Right forelimb (tissue), 1 donor: ENCODE data around the gene DCAF4.

Source experiments
- DNase-seq: peaks from one replicate; pipeline ENCODE4 v3.0.0-alpha.2; 2018

DCAF4 gene, protein sequence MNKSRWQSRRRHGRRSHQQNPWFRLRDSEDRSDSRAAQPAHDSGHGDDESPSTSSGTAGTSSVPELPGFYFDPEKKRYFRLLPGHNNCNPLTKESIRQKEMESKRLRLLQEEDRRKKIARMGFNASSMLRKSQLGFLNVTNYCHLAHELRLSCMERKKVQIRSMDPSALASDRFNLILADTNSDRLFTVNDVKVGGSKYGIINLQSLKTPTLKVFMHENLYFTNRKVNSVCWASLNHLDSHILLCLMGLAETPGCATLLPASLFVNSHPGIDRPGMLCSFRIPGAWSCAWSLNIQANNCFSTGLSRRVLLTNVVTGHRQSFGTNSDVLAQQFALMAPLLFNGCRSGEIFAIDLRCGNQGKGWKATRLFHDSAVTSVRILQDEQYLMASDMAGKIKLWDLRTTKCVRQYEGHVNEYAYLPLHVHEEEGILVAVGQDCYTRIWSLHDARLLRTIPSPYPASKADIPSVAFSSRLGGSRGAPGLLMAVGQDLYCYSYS

DNA sequence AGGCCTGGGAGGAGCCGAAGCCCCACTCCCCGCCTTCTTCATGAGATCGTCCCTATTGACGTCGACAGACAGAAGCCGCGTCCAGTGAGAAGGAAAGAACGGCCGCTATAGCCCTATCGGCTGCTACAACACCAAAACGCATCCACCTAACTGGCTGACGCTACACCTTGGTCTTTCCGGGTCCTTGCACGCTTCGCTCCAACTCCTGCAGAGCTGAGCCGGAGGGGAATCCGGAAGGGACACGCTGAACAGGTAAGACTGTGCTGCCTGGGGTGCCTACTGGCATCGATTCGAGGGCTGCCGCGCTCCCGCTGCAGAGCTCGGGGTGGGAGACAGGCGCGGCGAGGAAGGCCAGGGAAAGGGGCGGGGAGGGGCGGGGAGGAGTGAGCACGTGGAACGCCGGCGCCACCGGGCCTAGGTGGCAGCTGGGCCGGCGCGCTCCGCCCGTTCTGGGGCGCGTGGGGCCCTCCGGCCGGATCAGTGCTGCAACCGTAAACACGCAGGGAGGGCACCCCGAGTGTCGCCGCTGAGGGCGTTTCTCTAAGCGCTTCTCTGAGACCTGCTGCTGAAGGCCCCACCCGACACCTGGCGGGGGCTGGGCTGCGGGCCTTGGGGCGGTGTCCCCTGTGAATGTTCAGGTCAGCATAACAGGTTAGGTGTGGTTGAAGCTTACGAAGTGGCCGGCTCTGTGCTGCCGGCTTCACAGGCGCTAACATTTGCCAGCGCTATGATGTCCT, at the start of gene DCAF4:
TSS of gene DCAF4 (plus strand) at position 173 of the 737 bp plus-strand sequence. CDS start 11,515 bp downstream, outside the sequence.
- peak; percentile 97 for DNase-seq

DNA sequence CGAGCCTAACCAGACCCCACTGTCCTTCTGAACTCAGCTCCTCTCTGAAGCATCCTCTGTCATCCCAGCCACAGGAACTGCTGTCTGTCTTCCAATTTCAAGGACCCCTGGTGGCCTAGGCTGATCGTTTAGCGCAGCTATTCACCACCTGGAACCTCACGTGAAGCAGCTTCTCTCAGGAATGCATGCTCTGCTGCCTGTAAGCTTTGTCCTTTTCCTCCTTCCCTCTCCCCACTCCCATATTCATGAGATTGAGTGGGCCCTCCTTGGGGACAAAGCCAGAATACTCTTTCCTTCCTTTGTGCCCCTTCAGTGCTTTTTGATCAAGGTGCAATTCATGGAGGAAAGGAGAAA, 49.6 kb upstream of the DCAF4 start:
- no peak for DNase-seq

DNA sequence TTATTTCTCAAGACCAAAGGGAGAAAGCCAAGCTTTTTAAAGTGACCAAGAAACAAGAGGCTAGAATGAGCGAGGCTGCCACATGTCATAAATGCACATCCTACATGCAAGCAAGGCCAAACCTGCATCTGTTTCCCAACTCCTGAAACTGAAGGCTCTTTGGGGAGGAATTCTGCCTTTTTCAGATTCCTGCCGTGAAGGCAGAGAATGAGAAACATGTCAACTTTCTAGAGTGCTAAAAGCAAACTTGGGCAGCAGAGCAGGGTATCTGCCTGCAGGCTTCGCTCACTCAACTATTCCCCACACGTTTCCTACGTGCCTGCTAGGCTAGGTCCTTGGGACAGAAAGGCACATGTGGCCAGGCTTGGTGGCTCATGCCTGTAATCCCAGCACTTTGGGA, 47.5 kb upstream of the DCAF4 start:
- no peak for DNase-seq

DNA sequence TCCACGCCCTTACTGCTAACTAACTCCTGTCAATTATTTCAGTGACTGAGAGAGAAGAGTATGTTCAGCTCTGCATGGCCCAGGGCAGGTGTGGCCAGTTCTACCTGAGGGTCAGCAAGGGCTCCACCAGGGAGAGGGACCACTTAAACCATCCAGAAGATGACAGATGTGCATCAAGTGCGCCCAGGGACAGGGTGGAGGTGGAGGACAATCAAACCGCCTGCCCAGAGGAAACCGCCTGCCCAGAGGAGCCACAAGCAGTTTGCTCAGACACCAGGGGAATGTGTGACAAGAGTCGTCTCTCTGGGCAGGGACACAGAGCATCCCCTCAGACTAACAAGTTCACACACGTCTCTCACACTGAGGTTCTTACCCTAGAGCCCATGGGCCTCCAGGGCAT, 46.8 kb upstream of the DCAF4 start:
- no peak for DNase-seq

DNA sequence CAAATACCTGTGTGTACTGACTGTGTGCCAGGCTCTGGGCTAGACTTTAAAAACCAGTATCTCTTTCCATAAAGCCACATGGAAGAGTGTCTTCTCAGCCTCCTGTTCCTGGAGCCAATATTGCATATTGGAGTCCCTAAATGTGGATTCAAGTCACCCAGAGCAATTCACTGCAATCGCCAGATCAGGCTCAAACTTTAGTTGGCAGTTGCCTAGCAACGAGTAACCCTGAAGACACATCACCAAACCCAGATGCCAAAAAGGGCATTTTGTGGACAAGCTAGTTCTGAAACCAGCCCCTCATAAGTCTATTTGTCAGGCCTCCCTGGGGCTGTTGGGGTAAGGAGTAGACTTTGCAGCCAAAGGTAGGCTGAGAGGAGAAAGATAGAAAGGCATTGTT, 46.1 kb upstream of the DCAF4 start:
- DNase-seq = no peak

DNA sequence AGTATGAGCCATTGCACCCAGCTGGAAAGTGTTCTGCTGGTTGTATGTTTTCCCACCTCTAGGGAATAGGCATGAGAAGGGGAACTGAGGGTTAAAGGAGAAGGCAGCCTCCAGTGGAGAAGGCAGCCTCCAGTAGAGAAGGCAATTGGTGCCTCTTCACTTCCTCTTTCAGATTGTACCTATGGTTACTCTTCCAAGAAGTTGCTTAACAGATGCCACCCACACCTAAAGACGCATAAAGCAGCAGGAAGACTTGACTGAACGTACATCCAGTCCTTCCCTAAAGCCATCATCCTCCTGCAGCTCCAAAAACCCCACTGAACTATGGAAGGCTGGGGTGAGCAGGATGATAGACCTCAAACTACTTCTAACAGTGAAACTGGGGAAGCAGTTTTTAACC, 45.4 kb upstream of the DCAF4 start:
- no peak for DNase-seq

DNA sequence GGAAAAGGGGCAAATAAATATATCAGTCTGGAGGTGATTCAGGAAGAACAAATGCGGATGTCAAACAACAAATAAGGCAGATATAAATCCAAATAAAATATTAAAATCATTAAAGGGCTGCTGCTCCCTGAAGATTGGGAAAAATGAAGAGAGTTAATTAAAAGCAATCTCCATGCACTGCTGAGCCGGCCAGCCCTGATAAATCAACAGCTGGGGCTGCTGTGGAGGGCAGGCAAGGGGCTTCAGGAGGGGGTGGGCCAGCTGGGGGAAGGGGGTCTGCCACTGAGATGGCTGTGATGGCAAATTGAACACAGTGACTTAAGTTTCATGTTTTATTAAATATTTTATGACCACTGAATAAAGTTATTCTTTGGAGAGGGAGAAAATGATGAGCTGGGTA, 44.7 kb upstream of the DCAF4 start:
- DNase-seq = no peak

DNA sequence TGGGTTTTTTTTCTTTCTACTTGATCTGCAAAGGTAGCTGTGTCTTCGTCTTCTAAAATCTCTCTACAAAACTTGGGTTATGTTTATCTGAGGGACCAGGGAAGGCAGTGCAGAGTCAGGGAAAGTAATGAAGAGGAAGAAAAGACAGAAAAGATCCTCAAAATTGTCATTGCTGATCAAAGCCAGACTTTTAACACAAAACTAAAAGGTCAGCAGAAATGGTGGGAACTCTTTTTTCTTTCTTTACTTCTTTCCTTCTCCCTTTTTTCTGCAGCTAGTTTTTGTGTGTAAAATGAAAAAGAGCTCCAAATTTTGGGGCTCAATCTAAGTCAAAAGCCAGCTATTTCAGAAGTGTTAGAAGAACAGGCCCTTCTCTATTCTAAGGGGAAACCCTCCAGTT, 44.2 kb upstream of the DCAF4 start:
- DNase-seq = no peak

DNA sequence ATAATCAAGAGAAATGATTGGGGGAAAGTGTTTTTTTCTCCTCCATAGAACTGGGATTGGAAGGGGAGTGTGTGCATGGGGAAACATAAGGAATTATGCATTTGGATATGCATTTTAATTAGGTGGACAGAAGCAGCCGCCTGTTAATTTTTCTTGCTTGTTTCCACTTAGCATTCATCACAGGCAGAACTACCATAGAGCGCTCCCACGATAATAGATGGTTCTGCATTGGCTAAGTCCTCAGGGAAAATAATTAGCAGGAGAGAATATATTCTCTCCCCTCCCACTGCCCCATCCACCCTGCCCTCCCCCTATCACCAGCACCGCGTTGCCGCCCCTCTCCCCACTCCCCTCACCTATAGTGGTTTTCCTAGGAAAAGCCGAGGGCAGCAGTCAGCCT, 43.8 kb upstream of the DCAF4 start:
- no peak for DNase-seq

DNA sequence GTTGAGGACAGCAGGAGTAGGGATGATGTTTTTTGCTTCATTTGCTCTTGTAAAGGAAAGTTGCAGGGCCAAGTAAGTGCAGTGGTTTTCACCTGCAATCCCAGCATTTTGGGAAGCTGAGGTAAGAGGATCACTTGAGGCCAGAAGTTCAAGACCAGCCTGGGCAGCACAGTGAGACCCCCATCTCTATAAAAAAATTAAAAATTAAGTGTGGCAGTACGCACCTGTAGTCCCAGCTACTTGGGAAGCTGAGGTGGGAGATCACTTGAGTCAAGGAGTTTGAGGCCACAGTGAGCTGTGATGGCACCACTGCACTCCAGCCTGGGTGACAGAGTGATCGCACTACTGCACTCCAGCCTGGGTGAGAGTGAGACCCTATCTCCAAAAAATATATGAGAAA, 43.2 kb upstream of the DCAF4 start:
- no peak for DNase-seq

DNA sequence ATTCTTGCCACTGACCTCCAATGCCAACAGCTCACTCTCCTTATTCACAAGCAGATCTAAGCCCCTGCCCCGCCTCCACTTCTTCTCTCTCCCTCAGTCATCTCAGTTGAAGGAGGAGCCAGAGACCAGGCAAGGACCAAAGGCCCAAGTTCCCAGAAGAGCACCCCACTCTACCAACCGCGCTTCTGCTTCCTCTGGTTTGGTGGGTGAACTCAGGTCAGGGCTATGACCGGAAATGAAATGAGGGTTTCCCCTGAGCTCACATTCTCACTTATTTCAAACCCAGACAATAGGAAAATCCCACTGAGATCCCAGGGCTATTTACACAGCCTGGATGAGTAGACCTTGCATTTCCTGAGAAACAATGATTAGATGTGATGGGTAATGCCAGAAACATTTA, 42.3 kb upstream of the DCAF4 start:
- DNase-seq = no peak

DNA sequence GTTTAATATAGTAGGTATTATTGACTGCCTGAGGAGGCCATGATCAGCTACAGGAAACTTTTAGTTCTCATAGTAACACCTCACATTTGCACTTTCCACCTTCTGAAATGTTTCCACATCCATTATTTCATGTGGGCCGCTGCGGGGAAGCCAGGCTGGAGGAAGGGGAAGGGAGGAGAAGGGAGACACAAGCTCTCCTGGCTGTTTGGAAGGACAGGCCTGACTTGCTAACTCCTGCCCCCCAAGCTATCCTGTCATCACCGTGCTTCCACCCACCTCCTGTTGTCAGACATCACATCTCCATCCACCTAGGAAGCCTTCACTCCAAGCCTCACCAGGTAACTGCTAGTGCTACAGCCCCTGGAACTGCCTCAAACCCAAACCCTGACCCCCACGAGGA, 41.9 kb upstream of the DCAF4 start:
- no peak for DNase-seq

DNA sequence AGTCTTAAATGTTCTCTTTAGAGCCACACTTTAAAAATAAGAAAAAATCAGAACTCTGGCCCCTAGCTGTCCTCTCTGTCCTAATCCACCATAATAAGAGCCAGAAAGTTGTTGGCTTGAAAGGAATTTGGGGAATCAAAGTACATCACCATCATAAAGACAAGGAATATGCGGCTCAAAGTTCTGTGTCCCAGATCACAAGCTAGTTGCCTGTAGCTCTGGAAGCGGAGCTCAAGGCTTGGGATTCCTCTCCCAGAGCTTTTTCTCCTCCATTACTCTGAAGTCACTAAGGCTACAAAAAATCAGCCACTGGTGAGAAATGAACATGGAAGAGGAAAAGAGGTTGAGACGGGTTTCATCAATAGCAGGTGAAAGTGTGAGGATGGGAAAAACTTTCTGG, 38.8 kb upstream of the DCAF4 start:
- no peak for DNase-seq

DNA sequence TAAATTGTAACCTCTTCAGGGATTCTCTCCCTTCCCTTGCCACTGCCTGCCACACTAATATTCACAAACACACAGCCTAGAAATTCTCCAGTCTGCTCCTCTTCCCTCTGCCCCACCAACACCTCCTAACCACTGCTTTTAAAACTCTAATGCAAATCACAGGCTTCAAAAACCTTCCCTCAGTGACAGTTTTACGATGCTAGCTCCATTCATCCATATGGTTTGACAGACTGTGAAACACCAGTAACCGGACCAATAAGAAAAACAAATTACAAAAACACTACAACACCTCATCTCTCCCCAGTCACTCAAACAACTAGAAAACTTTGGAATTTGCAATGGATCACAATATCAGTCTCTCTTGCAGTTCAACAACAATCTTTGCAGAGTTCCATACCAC, 38.1 kb upstream of the DCAF4 start:
- no peak for DNase-seq

DNA sequence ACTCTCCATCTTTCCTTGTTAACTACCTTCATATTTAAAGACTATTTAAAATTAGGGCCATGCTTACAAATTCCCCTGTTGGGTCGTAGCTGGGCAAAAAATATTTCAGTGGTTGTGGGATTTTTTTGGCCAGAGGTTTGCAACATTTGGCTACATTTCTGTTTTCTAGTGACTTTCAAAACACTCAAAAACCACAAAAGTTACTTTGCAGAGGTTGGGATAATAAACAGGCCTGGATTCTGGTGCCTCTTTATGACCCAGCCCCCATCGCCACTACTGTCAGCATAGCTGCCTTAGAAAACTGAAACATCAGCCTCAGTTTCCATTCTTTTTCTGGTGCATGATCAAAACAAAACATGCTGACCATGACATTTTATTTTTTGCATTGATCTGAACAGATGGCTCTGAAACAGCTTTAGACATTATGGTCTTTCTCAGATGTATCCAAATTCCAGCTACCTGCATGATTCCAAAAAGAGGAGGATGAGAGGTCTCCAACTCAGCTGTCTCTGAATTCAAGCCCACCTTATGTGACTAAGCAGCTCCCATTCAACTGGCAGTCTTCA, 37.5 kb upstream of the DCAF4 start:
- DNase-seq = no peak

DNA sequence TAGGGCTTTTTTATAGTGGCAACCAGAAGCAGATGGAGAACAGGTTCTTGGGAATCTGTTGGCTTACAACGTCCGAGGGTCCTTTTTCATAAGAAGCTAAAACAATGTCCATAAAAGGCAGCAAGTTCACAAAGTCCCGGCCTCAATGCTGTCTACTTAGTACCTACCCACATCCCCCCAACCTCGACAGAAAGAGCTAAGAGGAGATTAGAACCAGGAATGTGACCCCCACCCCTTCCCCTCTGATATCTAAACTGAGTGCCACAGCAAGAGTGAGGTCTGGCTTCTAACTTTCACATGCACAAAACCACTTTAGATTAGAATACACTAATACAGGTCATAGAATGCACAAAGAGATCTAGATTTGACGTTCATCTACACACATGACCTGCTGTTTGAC, 36.9 kb upstream of the DCAF4 start:
- DNase-seq = no peak

DNA sequence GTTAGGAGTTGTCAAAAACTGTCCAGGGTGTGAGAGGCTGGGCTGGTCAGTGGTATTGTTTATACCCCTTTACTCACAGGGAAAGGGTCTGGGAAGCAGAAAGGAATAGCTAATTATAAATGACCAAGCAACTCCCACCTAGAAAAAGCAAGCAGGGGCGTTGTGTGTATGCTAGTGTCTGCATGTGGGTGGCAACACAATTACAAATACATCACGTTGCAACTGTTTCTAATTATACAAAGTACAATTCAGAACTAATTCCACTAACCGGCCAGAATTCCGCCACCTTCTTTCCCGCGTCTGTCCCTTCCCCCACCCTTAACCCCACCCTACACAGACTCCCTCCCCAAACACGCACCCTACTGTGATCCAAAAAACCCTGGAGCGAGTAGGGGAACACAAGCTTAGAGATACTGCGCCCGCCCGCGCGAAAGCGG, 34.6 kb upstream of the DCAF4 start:
- DNase-seq = no peak

DNA sequence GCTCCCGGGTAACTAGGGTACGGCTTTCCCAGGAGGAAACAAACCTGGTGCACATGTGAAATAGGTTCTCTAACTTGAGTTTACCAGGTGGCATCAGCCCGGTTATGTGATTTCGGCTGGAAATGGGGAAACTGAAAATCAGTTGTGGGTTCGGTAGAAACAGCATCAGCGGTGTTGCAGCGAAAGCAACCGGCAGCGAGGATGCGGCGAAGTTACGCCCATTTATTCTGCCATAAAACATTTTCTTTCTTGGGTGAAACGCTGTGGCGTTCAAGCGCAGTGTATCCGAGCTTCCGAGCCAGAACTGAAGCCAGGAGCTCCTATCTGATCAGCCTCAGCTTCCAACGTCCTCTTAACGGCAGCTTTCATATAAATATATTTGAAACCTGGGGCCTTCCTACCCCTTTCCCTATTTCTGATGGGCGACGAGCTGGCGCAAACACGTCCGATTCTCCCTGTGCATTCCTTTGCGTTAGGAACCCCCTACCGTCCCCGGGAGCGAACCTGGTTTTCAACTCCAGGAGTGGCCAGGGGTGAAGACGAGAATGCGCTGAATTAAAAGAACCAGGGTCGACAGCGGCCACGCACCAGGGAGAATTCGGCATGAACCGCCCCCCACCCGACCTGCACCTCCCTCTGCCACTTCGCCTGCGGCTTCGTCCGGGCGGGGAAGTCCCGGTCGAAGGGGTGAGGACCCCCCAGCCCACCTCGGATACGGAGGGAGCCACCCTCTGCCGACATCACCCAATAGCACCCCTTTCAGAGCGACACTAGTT, 34.0 kb upstream of the DCAF4 start:
- DNase-seq = no peak

DNA sequence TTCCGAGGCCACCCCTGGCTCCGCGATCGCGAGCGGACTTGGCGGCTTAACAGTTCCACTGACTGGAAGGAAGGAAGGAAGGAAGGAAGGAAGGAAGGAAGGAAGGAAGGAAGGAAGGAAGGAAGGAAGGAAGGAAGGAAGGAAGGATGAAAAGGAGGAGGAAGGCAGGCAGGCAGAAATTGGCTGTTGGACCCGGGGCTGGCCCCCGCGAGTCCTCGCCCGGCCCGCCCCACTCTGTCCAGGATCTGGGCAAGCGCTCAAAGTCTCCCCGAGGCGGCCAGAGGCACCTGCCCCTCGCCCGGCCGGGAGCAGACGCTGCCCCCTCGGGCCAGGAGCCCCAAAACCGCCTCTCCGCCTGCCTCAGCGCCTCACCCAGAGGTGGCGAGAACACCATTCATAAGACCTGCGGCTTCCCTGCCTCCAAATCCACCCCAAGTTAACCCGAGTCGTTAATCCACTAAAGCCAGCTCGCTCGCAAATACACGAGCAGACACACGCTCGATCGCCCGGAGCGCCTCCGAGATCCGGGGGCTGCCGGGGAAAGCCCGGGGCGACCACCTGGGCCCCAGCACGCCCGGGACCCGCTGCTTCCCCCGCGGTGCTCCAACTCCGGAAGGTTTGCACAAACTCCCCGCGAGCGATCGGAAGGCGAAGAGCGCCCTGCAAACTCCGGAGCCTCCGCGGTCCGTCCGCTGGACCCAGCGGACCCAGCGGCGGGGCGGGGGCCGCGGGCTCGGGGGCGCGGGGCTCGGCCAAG, 33.2 kb upstream of the DCAF4 start:
- DNase-seq = peak; percentile 51

DNA sequence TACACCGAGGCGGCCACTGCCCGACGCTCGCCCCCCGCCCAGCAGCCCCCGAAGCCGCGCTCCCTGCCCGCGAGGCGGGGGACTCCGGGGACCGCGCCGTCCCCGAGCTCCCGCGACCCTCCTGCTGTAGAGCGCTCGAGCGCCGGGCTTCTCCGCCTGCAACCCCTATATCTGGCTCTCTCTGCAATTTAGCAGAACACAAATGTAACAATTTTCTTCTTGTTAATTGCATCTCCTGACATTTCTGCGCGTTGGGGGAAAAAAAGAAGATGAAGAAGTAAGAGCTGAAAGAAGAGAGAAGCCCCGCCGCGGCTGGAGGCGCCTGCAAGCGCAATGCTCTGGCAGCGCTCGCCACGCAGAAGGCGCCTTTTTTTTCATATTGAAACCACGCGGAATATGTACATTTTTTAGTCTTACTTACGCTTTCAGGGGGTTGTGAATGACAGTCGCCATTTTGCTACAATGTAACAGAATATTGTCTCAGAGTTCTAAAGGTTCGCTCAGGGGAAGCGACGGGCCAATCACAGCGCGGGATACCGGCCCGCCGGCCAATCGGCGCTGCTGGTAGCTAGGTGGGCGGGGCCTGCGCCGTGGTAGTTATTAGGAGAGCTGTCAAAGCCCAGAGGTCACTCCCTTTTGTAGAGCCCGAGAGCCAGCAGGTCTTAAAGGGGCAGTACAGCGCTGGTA, 32.5 kb upstream of the DCAF4 start, which contains the start of gene DPF3:
TSS of gene DPF3 (minus strand) at position 466 of the 687 bp plus-strand sequence. CDS start at position 453, 13 bp downstream.
- DNase-seq = peak; percentile 95

DNA sequence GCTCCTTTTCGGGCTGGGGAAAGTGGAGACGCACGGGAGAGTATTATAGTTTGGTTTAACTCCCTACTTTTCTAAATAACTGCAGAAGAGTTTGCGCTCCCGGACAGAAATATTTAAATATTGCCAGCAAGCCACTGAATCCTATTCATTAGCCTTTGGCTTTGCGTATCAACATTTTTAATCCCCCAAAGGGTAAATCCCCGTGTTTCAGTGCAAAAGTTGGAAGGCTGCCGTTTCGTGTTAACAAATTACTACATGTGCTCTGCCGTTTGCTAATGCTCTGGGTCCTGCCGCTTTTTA, 32.0 kb upstream of the DCAF4 start:
- DNase-seq = no peak
